Astrocyte of the cerebellum (primary cell): ENCODE data around the gene PEDS1.
A peak's percentile ranks its signal among the peaks of the same experiment; 100 is the strongest.

Experiments used
- DNase-seq: peaks from one replicate; pipeline ENCODE4 v3.0.0-alpha.2; 2011; ENCODE audit warnings: low read depth
- H3K4me3 ChIP-seq: 2 replicates; pipeline ENCODE4 v1.5.1; 2011; ENCODE audit warnings: mild to moderate bottlenecking, low read depth, low read length, moderate library complexity
- CTCF ChIP-seq: IDR thresholded peaks from 2 replicates; pipeline ENCODE4 v1.5.1; 2012; ENCODE audit warnings: low read length, low read depth, moderate library complexity, mild to moderate bottlenecking; ENCODE audit errors: missing control alignments
- in situ Hi-C: cut with HindIII; loops from 2 replicates; pipeline ENCODE4 v1.10.0; 2017; ENCODE audit warnings: low sequenced_read_pairs

The PEDS1 gene

GRCh38 chr20:50125279-50125678 lies 28.2 kb downstream of the PEDS1 start:
- in situ Hi-C loops = loop anchor here (5.0 kb wide), 1 partner anchor 52 kb away; no protein-coding TSS in a partner anchor
- DNase-seq = no peak

GRCh38 chr20:50124496-50124895 lies 29.0 kb downstream of the PEDS1 start:
- in situ Hi-C loops = no loop called here

More at GRCh38 chr20:50125279-50125678, 28.2 kb downstream of the PEDS1 start:
- H3K4me3 ChIP-seq = no peak overlapping the region
- no peak for TF ChIP-seq CTCF

GRCh38 chr20:50123418-50123817 lies 30.1 kb downstream of the PEDS1 start:
- DNase-seq = no peak
- no peak for TF ChIP-seq CTCF
- H3K4me3 ChIP-seq = no peak overlapping the region
- in situ Hi-C loops = no loop called here

More at GRCh38 chr20:50124496-50124895, 29.0 kb downstream of the PEDS1 start:
- DNase-seq = no peak
- TF ChIP-seq CTCF = no peak
- no peak overlapping the region for H3K4me3 ChIP-seq

GRCh38 chr20:50122763-50123162 lies 30.8 kb downstream of the PEDS1 start:
- H3K4me3 ChIP-seq = no peak overlapping the region
- no peak for TF ChIP-seq CTCF
- no peak for DNase-seq
- in situ Hi-C loops = no loop called here

- H3K4me3 ChIP-seq = no peak overlapping the region
- in situ Hi-C loops = no loop called here
- no peak for DNase-seq
- TF ChIP-seq CTCF = no peak
Measured at GRCh38 chr20:50121858-50122271, 31.7 kb downstream of the PEDS1 start.

- in situ Hi-C loops = no loop called here
- TF ChIP-seq CTCF = peak; percentile 88
- DNase-seq = no peak
- no peak overlapping the region for H3K4me3 ChIP-seq
Measured at GRCh38 chr20:50120935-50121693, 32.4 kb downstream of the PEDS1 start.
